ENCODE results near the gene LRRC8D. TPM values are rescaled to one million over a fixed set of nuclear protein-coding genes. Genes with fewer than 3 reads are reported as not detected.
"Not testable (repeated sequence)": the region's sequence is repeated elsewhere in the genome, so short reads cannot be mapped to it uniquely, and the experiment has no call there.

The LRRC8D gene
- 5.5 TPM for total RNA-seq (ENCODE audit: insufficient read depth, low replicate concordance)

GRCh38 chr1:89820422-89821321, at the start of gene LRRC8D:
Gene LRRC8D (plus strand): TSS chr1:89821032. CDS start chr1:89933069, 112,037 bp downstream.
- DNase-seq (ENCODE audit: low spot score): peak; percentile 67

- DNase-seq (ENCODE audit: low spot score): no peak
These were observed 48.8 kb upstream of the LRRC8D start for GRCh38 chr1:89771991-89772560.

- not testable (repeated sequence) for DNase-seq (ENCODE audit: low spot score)
These were observed 44.7 kb upstream of the LRRC8D start for GRCh38 chr1:89776104-89776503.

GRCh38 chr1:89777271-89777670, 43.6 kb upstream of the LRRC8D start:
- not testable (repeated sequence) for DNase-seq (ENCODE audit: low spot score)

GRCh38 chr1:89779151-89779940, 41.5 kb upstream of the LRRC8D start:
- no peak for DNase-seq (ENCODE audit: low spot score)

- peak; percentile 43 for DNase-seq (ENCODE audit: low spot score)
These were observed 40.1 kb upstream of the LRRC8D start for GRCh38 chr1:89780721-89781120.

- DNase-seq (ENCODE audit: low spot score): no peak
These were observed 39.2 kb upstream of the LRRC8D start for GRCh38 chr1:89781494-89782126.

GRCh38 chr1:89786628-89787214, 34.1 kb upstream of the LRRC8D start:
- DNase-seq (ENCODE audit: low spot score): no peak

GRCh38 chr1:89790592-89790991, 30.2 kb upstream of the LRRC8D start:
- DNase-seq (ENCODE audit: low spot score): no peak

GRCh38 chr1:89791064-89791726, 29.6 kb upstream of the LRRC8D start:
- DNase-seq (ENCODE audit: low spot score): no peak

GRCh38 chr1:89794406-89794805, 26.4 kb upstream of the LRRC8D start:
- DNase-seq (ENCODE audit: low spot score): peak; percentile 56

- not testable (repeated sequence) for DNase-seq (ENCODE audit: low spot score)
These were observed 25.3 kb upstream of the LRRC8D start for GRCh38 chr1:89795571-89795970.

- DNase-seq (ENCODE audit: low spot score): not testable (repeated sequence)
These were observed 23.0 kb upstream of the LRRC8D start for GRCh38 chr1:89797876-89798275.

- DNase-seq (ENCODE audit: low spot score): no peak
These were observed 21.3 kb upstream of the LRRC8D start for GRCh38 chr1:89799495-89799894.

GRCh38 chr1:89800022-89800655, 20.7 kb upstream of the LRRC8D start:
- no peak for DNase-seq (ENCODE audit: low spot score)

- no peak for DNase-seq (ENCODE audit: low spot score)
These were observed 20.1 kb upstream of the LRRC8D start for GRCh38 chr1:89800718-89801117.

- no peak for DNase-seq (ENCODE audit: low spot score)
These were observed 18.8 kb upstream of the LRRC8D start for GRCh38 chr1:89802051-89802450.

GRCh38 chr1:89802841-89803240, 18.0 kb upstream of the LRRC8D start:
- no peak for DNase-seq (ENCODE audit: low spot score)

- peak; percentile 91 for DNase-seq (ENCODE audit: low spot score)
These were observed 16.1 kb upstream of the LRRC8D start for GRCh38 chr1:89804642-89805237.

GRCh38 chr1:89806616-89807015, 14.2 kb upstream of the LRRC8D start:
- DNase-seq (ENCODE audit: low spot score): no peak

Measured in umbilical cord (tissue), 2 donors.